ENCODE measurements around the gene PDE4D.

PDE4D gene

DNA sequence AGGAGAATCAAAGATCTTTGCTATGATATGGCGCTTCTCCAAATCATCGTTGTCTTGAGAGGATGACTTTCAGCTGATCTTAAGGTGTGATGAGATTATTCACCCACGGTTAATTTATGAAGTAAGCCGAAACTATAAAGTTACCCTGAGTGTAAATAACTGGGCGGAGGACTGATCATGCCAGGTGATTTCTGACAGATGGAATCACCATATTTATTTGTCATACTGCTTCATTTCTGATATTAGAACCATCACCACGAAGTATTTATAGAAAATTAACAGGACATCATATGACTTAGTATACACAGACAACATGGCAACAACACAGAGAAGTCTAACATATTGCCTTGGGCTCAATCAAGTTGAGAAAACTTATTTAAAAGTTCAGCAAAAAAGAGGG lies 708.8 kb downstream of the PDE4D start:
- Histone ChIP-seq H3K27ac (ENCODE audit: low read depth, low read length) (no peak overlapping the region), H3K36me3 (ENCODE audit: control insufficient read depth in 1 of 2, insufficient read depth in 2 of 2, low read length in 2 of 2) (no peaks in the 10 kb centered on the region), H3K4me3 (ENCODE audit: low read depth in 1 of 2, low read length in 2 of 2) (no peak overlapping the region), H3K27me3 (ENCODE audit: control insufficient read depth in 1 of 2, insufficient read depth in 2 of 2, low read length in 2 of 2) (no peaks in the 10 kb centered on the region), H3K4me1 (ENCODE audit: control insufficient read depth in 1 of 2, insufficient read depth in 2 of 2, low read length in 2 of 2) (peaks cover 0 to 4% of the 10 kb centered on the region in 2 donors), H3K9me3 (ENCODE audit: control insufficient read depth in 1 of 2, low read length in 2 of 2) (no peaks in the 10 kb centered on the region), H3K9ac (ENCODE audit: low read depth in 1 of 2, low read length in 2 of 2) (no peak overlapping the region)

DNA sequence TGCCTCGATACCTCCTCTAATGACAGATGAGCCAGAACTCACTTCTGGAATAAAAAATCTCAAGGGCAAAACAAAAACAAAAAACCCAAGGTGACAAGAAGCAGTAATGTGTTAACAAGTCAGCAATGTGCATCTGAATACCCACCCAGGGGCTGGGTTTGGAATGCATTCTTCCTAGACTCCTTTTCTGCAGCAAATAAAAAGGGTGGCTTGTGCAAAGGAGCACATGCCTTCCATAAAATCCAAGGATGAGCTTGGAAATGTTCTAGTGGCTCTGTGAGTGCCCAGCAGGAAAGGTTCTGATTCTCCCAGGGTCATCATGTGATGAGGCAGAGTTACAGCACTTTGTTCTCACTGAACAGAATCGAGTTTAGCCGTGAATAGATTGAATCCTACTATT lies 710.8 kb downstream of the PDE4D start:
- Histone ChIP-seq H3K27me3 (ENCODE audit: control insufficient read depth in 1 of 2, insufficient read depth in 2 of 2, low read length in 2 of 2) (no peaks in the 10 kb centered on the region), H3K27ac (ENCODE audit: low read depth, low read length) (no peak overlapping the region), H3K9me3 (ENCODE audit: control insufficient read depth in 1 of 2, low read length in 2 of 2) (no peaks in the 10 kb centered on the region), H3K4me3 (ENCODE audit: low read depth in 1 of 2, low read length in 2 of 2) (no peak overlapping the region), H3K36me3 (ENCODE audit: control insufficient read depth in 1 of 2, insufficient read depth in 2 of 2, low read length in 2 of 2) (peaks cover 0 to 6% of the 10 kb centered on the region in 2 donors), H3K4me1 (ENCODE audit: control insufficient read depth in 1 of 2, insufficient read depth in 2 of 2, low read length in 2 of 2) (no peaks in the 10 kb centered on the region), H3K9ac (ENCODE audit: low read depth in 1 of 2, low read length in 2 of 2) (no peak overlapping the region)

DNA sequence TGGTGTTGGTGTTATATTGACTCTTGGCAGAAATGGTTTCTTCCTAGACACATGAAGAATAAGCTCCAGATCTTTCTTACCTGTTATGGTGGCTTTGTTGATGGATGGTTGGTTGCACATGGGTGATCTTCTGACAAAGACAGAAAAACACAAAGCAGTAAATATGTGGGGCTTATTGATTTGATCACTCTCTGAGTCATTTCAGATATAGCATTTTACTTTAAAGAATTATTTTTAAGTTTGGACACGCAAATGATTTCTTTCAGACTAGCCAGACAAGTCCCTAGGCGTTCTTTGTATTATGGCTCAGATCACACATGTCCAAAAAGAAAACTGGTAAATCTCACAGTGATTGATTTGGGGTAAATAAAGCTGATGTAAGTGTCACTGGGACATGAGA lies 713.0 kb downstream of the PDE4D start:
- peaks cover 0 to 6% of the 10 kb centered on the region in 2 donors for H3K36me3 ChIP-seq (ENCODE audit: control insufficient read depth in 1 of 2, insufficient read depth in 2 of 2, low read length in 2 of 2)
- no peak overlapping the region for H3K4me3 ChIP-seq (ENCODE audit: low read depth in 1 of 2, low read length in 2 of 2)
- no peaks in the 10 kb centered on the region for H3K27me3 ChIP-seq (ENCODE audit: control insufficient read depth in 1 of 2, insufficient read depth in 2 of 2, low read length in 2 of 2)
- H3K4me1 ChIP-seq (ENCODE audit: control insufficient read depth in 1 of 2, insufficient read depth in 2 of 2, low read length in 2 of 2) = no peaks in the 10 kb centered on the region
- no peak overlapping the region for H3K27ac ChIP-seq (ENCODE audit: low read depth, low read length)
- no peak overlapping the region for H3K9ac ChIP-seq (ENCODE audit: low read depth in 1 of 2, low read length in 2 of 2)
- H3K9me3 ChIP-seq (ENCODE audit: control insufficient read depth in 1 of 2, low read length in 2 of 2) = no peaks in the 10 kb centered on the region

DNA sequence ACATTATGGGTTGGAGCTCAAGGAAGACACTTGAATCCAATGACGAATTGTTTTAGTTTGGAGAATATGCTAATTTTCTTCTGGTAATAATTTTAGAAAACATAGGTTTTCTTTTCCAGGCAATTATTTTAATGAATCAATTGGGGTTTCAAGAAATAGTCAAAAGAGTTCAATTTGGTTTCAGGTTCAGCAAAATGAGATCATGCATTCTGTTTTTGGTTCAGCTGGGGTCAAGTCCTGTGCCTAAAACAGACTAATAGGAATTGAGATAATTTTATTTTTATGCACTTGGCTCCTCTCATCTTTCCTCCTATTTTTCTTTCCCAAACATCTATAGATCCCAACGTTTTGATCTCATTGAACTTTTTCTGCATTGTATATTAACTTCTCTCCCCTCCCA lies 713.8 kb downstream of the PDE4D start:
- Histone ChIP-seq H3K27me3 (ENCODE audit: control insufficient read depth in 1 of 2, insufficient read depth in 2 of 2, low read length in 2 of 2) (no peaks in the 10 kb centered on the region), H3K36me3 (ENCODE audit: control insufficient read depth in 1 of 2, insufficient read depth in 2 of 2, low read length in 2 of 2) (peaks cover 0 to 6% of the 10 kb centered on the region in 2 donors), H3K4me1 (ENCODE audit: control insufficient read depth in 1 of 2, insufficient read depth in 2 of 2, low read length in 2 of 2) (no peaks in the 10 kb centered on the region), H3K27ac (ENCODE audit: low read depth, low read length) (no peak overlapping the region), H3K9ac (ENCODE audit: low read depth in 1 of 2, low read length in 2 of 2) (no peak overlapping the region), H3K4me3 (ENCODE audit: low read depth in 1 of 2, low read length in 2 of 2) (no peak overlapping the region), H3K9me3 (ENCODE audit: control insufficient read depth in 1 of 2, low read length in 2 of 2) (no peaks in the 10 kb centered on the region)

DNA sequence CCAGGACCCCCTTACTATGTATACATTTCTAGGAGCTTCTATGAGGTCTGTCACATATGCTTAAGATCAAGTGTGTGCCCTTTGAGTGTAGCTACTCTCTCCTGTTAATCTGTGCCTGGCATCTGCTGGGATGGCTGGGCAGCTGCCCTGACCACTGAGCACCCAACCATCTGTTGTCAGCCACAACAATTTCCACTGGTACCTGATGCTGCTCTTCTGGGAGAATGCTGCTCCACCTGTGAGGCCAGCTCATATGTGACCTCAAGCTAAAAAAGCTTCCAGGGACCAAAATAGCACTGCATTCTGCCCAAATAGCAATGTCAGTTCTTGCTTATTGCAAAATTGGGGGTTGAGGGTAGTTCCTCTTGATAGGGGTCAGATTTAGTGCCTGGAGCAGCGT lies 715.0 kb downstream of the PDE4D start:
- H3K9ac ChIP-seq (ENCODE audit: low read depth in 1 of 2, low read length in 2 of 2) = no peak overlapping the region

DNA sequence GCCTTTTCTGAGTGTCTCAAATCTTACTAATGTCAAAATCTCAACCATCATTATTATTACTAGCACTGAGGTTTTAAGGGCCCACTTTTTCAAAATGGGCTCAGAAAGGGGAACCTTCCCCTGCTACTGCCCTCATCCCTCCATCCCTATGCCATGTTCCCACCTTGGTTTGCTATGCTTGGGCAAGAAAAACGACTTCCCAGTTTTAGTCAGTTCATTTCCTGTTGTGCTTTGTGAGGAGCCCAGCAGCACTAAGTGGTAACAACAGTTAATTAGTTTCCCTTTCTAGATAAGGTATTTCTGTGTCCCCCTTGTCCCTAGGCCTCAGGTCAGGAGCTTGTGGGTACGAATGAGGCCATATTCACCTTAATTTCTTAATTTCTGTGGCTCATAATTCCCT lies 715.5 kb downstream of the PDE4D start:
- Histone ChIP-seq H3K9me3 (ENCODE audit: control insufficient read depth in 1 of 2, low read length in 2 of 2) (no peaks in the 10 kb centered on the region), H3K4me1 (ENCODE audit: control insufficient read depth in 1 of 2, insufficient read depth in 2 of 2, low read length in 2 of 2) (no peaks in the 10 kb centered on the region), H3K4me3 (ENCODE audit: low read depth in 1 of 2, low read length in 2 of 2) (no peak overlapping the region), H3K9ac (ENCODE audit: low read depth in 1 of 2, low read length in 2 of 2) (no peak overlapping the region), H3K27ac (ENCODE audit: low read depth, low read length) (no peak overlapping the region), H3K36me3 (ENCODE audit: control insufficient read depth in 1 of 2, insufficient read depth in 2 of 2, low read length in 2 of 2) (peaks cover 0 to 6% of the 10 kb centered on the region in 2 donors), H3K27me3 (ENCODE audit: control insufficient read depth in 1 of 2, insufficient read depth in 2 of 2, low read length in 2 of 2) (no peaks in the 10 kb centered on the region)

More for the DNA sequence above, 715.0 kb downstream of the PDE4D start:
- Histone ChIP-seq H3K36me3 (ENCODE audit: control insufficient read depth in 1 of 2, insufficient read depth in 2 of 2, low read length in 2 of 2) (peaks cover 0 to 6% of the 10 kb centered on the region in 2 donors), H3K4me1 (ENCODE audit: control insufficient read depth in 1 of 2, insufficient read depth in 2 of 2, low read length in 2 of 2) (no peaks in the 10 kb centered on the region), H3K27ac (ENCODE audit: low read depth, low read length) (no peak overlapping the region), H3K4me3 (ENCODE audit: low read depth in 1 of 2, low read length in 2 of 2) (no peak overlapping the region), H3K9me3 (ENCODE audit: control insufficient read depth in 1 of 2, low read length in 2 of 2) (no peaks in the 10 kb centered on the region), H3K27me3 (ENCODE audit: control insufficient read depth in 1 of 2, insufficient read depth in 2 of 2, low read length in 2 of 2) (no peaks in the 10 kb centered on the region)

DNA sequence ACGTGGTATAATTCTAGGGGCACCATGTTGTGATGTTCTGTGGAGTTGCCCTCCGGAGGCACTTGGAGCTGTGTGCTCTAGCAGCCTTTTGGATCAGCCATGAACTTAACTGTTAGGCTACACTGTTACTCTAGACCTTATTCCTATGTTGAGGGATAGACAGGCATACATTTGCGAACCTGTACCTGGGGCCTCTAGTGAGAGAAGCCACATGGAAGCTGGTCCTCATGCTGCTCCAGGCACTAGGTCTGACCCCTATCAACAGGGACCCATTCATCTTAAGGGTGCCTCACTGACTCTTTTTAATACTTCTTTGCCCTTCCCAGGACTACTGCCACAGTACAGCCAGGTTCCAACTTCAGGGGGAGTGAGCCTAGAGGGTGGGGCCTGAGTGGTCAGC lies 715.9 kb downstream of the PDE4D start:
- H3K4me1 ChIP-seq (ENCODE audit: control insufficient read depth in 1 of 2, insufficient read depth in 2 of 2, low read length in 2 of 2) = no peaks in the 10 kb centered on the region
- H3K9ac ChIP-seq (ENCODE audit: low read depth in 1 of 2, low read length in 2 of 2) = no peak overlapping the region
- H3K27me3 ChIP-seq (ENCODE audit: control insufficient read depth in 1 of 2, insufficient read depth in 2 of 2, low read length in 2 of 2) = no peaks in the 10 kb centered on the region
- H3K36me3 ChIP-seq (ENCODE audit: control insufficient read depth in 1 of 2, insufficient read depth in 2 of 2, low read length in 2 of 2) = peaks cover 0 to 6% of the 10 kb centered on the region in 2 donors
- no peak overlapping the region for H3K27ac ChIP-seq (ENCODE audit: low read depth, low read length)
- H3K9me3 ChIP-seq (ENCODE audit: control insufficient read depth in 1 of 2, low read length in 2 of 2) = no peaks in the 10 kb centered on the region
- no peak overlapping the region for H3K4me3 ChIP-seq (ENCODE audit: low read depth in 1 of 2, low read length in 2 of 2)

DNA sequence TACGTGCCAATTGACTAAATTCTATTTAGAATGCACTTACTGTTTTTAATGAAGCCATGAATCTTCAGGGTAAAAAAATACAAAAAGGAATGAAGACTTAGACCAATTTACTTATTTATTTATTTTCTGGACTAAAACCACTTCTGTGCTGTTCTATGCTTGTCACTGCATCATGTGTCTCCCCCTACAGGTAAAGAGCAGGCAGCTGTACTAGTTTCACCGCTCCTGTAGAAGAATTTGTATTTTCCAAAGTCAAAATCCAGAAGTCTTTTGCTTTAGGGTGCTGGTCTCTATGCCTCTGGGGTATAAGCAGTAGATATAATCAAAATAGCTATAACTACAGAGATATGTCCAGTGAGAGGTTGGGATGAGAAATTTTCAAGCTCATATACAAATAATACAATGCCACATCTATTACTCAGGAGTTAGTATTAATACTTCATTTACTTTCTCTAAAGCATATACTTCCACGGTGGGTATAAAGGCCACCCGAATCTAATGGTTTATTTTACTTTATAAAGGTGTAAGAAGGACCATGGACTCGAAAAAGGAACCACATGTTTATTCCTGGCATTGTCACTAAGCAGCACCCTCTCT lies 719.2 kb downstream of the PDE4D start:
- Histone ChIP-seq H3K4me3 (ENCODE audit: low read depth in 1 of 2, low read length in 2 of 2) (no peak overlapping the region), H3K9ac (ENCODE audit: low read depth in 1 of 2, low read length in 2 of 2) (no peak overlapping the region), H3K9me3 (ENCODE audit: control insufficient read depth in 1 of 2, low read length in 2 of 2) (no peaks in the 10 kb centered on the region), H3K4me1 (ENCODE audit: control insufficient read depth in 1 of 2, insufficient read depth in 2 of 2, low read length in 2 of 2) (no peaks in the 10 kb centered on the region), H3K27me3 (ENCODE audit: control insufficient read depth in 1 of 2, insufficient read depth in 2 of 2, low read length in 2 of 2) (no peaks in the 10 kb centered on the region), H3K27ac (ENCODE audit: low read depth, low read length) (no peak overlapping the region), H3K36me3 (ENCODE audit: control insufficient read depth in 1 of 2, insufficient read depth in 2 of 2, low read length in 2 of 2) (peaks cover 0 to 6% of the 10 kb centered on the region in 2 donors)

DNA sequence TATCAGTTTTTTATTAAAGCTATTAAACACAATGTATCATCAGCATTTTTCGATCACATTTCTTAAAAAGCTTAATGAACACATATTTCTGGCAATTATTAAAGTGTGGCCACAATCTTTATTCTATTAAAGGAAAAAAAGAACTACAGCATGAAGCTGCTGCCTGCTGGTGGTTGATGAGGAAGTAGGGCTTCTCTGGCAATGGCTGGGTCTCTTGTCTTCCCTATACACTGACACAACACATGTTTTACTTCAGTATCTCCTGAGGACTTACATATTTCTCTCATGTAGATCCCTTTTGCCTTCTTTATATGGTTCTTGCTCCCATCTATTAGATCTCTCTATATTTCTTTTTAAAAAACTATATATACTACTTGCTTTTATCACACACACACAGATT lies 719.9 kb downstream of the PDE4D start:
- no peak overlapping the region for H3K27ac ChIP-seq (ENCODE audit: low read depth, low read length)
- H3K36me3 ChIP-seq (ENCODE audit: control insufficient read depth in 1 of 2, insufficient read depth in 2 of 2, low read length in 2 of 2) = peaks cover 0 to 4% of the 10 kb centered on the region in 2 donors
- no peaks in the 10 kb centered on the region for H3K4me1 ChIP-seq (ENCODE audit: control insufficient read depth in 1 of 2, insufficient read depth in 2 of 2, low read length in 2 of 2)
- no peak overlapping the region for H3K4me3 ChIP-seq (ENCODE audit: low read depth in 1 of 2, low read length in 2 of 2)
- H3K9me3 ChIP-seq (ENCODE audit: control insufficient read depth in 1 of 2, low read length in 2 of 2) = no peaks in the 10 kb centered on the region
- no peaks in the 10 kb centered on the region for H3K27me3 ChIP-seq (ENCODE audit: control insufficient read depth in 1 of 2, insufficient read depth in 2 of 2, low read length in 2 of 2)
- no peak overlapping the region for H3K9ac ChIP-seq (ENCODE audit: low read depth in 1 of 2, low read length in 2 of 2)

DNA sequence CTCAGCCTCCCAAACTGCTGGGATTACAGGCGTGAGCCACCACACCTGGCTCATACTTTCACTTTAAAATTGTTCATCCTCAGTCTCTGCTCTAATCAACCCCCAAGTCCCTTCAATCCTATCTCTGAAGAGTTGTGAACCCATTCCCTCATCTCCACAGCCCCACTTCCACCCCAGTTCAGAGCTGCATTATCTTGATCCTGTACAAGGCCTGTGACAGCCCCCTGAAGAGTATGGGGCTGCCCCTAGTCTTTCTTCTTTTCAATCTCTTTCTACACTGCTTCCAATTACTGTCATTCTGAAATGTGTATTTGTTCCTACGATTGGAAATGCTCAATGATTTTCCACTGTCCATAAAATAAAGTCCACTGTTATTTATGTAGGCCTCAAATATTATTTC lies 722.4 kb downstream of the PDE4D start:
- no peaks in the 10 kb centered on the region for H3K36me3 ChIP-seq (ENCODE audit: control insufficient read depth in 1 of 2, insufficient read depth in 2 of 2, low read length in 2 of 2)
- no peak overlapping the region for H3K27ac ChIP-seq (ENCODE audit: low read depth, low read length)
- no peaks in the 10 kb centered on the region for H3K4me1 ChIP-seq (ENCODE audit: control insufficient read depth in 1 of 2, insufficient read depth in 2 of 2, low read length in 2 of 2)
- H3K27me3 ChIP-seq (ENCODE audit: control insufficient read depth in 1 of 2, insufficient read depth in 2 of 2, low read length in 2 of 2) = no peaks in the 10 kb centered on the region
- H3K9me3 ChIP-seq (ENCODE audit: control insufficient read depth in 1 of 2, low read length in 2 of 2) = no peaks in the 10 kb centered on the region
- H3K9ac ChIP-seq (ENCODE audit: low read depth in 1 of 2, low read length in 2 of 2) = no peak overlapping the region
- no peak overlapping the region for H3K4me3 ChIP-seq (ENCODE audit: low read depth in 1 of 2, low read length in 2 of 2)

DNA sequence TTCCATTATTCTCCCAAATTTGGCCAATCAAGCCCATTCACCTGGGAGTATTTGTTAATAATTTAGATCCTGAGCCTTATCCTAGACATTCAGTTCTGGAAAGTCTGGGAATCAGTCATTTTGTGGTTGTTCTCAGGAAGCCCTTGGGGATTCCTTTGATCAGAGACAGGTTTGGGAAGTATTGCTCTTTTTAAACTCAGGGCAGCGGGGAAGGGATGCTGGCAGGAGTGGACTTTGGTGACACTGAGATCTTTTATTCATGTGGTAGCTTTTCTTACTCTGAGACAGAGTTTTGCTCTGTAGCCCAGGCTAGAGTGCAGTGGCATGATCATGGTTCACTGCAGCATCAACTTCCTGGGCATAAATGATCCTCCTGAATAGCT lies 723.8 kb downstream of the PDE4D start:
- H3K27ac ChIP-seq (ENCODE audit: low read depth, low read length) = no peak overlapping the region
- no peaks in the 10 kb centered on the region for H3K4me1 ChIP-seq (ENCODE audit: control insufficient read depth in 1 of 2, insufficient read depth in 2 of 2, low read length in 2 of 2)
- no peaks in the 10 kb centered on the region for H3K9me3 ChIP-seq (ENCODE audit: control insufficient read depth in 1 of 2, low read length in 2 of 2)
- no peaks in the 10 kb centered on the region for H3K27me3 ChIP-seq (ENCODE audit: control insufficient read depth in 1 of 2, insufficient read depth in 2 of 2, low read length in 2 of 2)
- no peak overlapping the region for H3K9ac ChIP-seq (ENCODE audit: low read depth in 1 of 2, low read length in 2 of 2)
- H3K36me3 ChIP-seq (ENCODE audit: control insufficient read depth in 1 of 2, insufficient read depth in 2 of 2, low read length in 2 of 2) = no peaks in the 10 kb centered on the region
- H3K4me3 ChIP-seq (ENCODE audit: low read depth in 1 of 2, low read length in 2 of 2) = no peak overlapping the region

All from duodenal mucosa (tissue), 2 donors.